Stimulated activated CD4-positive, alpha-beta T cell treated with anti-CD3 and anti-CD28 coated beads, Interleukin-15, amount 100 ng/mL, for 24 hours (primary cell): Measurements from ENCODE around the gene MT1G.
"Not testable (repeated sequence)": the region's sequence is repeated elsewhere in the genome, so short reads cannot be mapped to it uniquely, and the experiment has no call there.

ENCODE experiments used
- DNase-seq: peaks from one replicate; pipeline ENCODE4 v3.0.0-alpha.2; 2020

MT1G gene

GRCh38 chr16:56667581-56668571, at the start of gene MT1G:
TSS of gene MT1G (minus strand) at chr16:56668065. CDS start at chr16:56667993, 72 bp downstream.
- DNase-seq = peak; percentile 56

DNA sequence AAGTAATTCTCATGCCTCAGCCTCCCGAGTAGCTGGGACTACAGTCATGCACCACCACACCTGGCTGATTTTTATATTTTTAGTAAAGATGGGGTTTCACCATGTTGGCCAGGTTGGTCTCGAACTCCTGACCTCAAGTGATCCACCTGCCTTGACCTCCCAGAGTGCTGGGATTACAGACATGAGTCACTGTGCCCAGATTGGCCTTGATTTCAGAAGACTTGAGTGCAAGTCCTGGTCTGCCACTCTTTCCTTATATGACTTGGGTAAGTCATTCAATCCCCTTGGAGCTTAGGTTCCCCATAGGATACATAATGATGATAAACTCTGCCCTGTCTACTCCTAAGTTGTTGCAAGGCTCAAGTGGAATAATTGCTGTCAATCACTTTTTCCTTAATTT, 49.7 kb upstream of the MT1G start:
- DNase-seq = not testable (repeated sequence)

DNA sequence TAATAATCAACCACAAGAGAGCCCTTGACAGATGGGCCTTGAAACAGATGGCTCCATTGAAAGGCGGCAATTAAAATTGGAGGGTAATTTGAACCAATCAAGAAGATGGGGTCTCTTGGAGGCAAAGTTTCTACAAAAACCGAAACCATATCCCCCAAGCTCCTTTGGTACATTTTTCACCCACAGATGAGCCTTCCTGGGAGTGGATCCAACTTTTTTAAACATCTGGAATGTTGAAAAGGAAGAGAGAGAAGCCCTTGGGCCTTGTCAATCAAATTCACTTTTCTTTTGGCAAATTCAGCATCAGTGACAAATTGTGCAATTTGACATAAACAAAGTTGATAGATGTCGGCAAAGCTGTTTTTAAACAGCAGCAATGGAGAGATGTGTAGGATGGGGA, 48.9 kb upstream of the MT1G start:
- no peak for DNase-seq

DNA sequence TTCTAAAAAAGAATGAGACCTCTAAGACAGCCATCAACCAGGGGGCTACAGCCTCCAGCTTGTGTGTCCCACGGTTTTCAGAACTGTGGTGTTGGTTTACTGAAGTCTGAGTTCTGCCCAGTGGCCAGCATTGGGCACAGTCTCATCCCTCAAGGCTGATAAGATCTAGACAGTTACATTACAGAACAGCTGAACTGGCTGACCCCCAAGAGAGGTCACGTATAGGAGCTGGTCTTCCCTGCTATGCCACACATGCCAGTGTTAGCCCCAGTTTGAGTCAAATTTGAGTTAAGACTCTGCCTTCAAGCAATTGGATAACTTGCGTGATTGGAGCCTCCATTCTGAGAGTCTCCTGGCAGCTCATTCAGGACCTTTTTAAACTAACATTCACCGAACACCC, 47.3 kb upstream of the MT1G start:
- DNase-seq = no peak

DNA sequence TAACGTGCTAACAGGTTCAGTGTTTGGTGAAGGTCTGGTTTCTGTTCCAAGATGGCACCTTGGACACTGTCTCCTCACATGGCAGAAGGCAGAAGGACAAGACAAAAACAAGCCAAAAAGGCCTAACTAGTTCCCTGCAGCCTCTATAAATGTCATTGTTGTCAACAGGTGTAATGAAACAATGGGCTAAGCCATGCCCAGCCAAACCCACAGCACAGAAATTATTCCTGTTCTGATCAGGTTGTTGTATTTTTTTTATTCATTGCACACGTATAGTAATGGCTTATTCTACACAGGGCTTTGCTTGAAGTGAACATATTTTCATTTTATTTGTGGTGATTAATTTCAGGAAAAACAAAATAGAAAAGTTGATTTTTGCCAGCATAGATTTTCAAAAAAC, 45.9 kb upstream of the MT1G start:
- DNase-seq = no peak

- no peak for DNase-seq
Measured at GRCh38 chr16:56711862-56712261, 44.0 kb upstream of the MT1G start.

GRCh38 chr16:56710181-56710737, 42.4 kb upstream of the MT1G start:
- DNase-seq = no peak

GRCh38 chr16:56709443-56710040, 41.7 kb upstream of the MT1G start:
- no peak for DNase-seq

GRCh38 chr16:56708525-56709442, 40.9 kb upstream of the MT1G start:
- peak; percentile 19 for DNase-seq

GRCh38 chr16:56702836-56703235, 35.0 kb upstream of the MT1G start:
- no peak for DNase-seq

- no peak for DNase-seq
Measured at GRCh38 chr16:56701534-56701933, 33.7 kb upstream of the MT1G start.

DNA sequence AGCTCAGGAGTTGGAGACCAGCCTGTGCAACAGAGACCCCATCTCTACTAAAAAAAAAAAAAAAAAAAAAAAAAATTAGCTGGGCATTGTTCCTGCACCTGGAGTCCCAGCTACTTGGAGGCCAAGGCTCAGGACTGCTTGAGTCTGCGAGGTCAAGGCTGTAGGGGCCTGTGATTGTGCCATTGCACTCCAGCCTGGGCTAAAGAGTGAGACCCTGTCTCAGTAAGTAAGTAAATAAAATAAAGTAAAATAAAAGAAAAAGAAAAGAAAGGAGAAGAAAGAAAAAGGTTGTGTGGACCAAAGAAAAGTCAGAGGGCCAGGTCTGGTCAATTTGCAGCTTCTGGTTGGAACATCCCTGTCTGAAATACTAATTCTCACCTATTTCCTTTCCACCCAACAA, 32.8 kb upstream of the MT1G start:
- DNase-seq = no peak

GRCh38 chr16:56700195-56700594, 32.3 kb upstream of the MT1G start:
- no peak for DNase-seq

GRCh38 chr16:56697456-56698155, 29.7 kb upstream of the MT1G start:
- DNase-seq = no peak

GRCh38 chr16:56695246-56695645, 27.4 kb upstream of the MT1G start:
- no peak for DNase-seq

DNA sequence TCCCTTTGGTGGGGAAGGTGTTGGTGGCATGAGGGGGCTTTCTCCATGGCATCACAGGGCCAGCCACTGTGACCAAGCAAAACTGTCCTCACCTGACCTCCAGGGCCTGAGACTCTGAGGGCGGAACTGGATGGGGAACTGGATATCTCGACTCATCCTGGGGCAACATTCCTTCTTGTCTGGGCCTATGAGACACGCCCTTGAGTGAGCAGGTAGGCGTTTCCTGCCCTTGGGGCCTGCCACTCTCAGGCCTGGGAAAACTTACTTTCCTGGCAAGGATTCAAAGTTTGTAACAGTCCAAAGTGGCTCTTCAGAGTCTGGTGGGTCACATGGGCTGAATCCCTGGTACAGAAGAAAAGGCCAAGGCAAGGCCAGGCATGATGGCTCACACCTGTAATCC, 24.0 kb upstream of the MT1G start:
- DNase-seq = no peak

DNA sequence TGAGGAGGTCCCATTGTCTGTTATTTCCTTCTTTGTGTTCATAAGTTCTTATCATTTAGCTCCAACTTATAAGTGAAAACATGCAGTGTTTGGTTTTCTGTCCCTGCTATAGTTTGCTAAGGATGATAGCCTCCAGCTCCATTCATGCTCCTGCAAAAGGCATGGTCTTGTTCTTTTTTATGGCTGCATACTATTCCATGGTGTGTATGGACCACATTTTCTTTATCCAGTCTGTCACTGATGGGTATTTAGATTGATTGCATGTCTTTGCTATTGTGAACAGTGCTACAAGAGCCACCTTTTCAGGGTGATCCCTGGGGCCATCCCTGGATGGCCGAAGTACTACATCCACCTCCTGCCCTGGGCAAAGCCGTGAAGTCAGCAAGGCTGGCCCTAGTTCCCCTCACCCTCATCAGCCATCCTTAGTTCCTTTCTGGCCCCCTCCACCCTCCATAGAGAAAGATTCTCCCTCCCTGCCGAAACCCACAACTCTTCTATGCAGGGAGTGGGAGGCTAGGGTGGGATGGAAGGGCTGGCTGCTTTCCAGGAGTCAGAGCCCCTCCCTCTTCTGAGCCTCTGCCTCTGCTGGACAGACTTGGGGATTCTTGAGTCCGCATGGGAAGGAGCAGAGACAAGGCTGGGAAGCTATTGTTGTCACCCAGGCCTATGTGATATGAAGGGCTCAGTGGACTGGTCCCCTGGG, 22.7 kb upstream of the MT1G start:
- DNase-seq = no peak

GRCh38 chr16:56689171-56689570, 21.3 kb upstream of the MT1G start:
- no peak for DNase-seq

- no peak for DNase-seq
Measured at GRCh38 chr16:56688762-56689161, 20.9 kb upstream of the MT1G start.

- no peak for DNase-seq
Measured at GRCh38 chr16:56686758-56687157, 18.9 kb upstream of the MT1G start.

- no peak for DNase-seq
Measured at GRCh38 chr16:56684926-56685590, 17.2 kb upstream of the MT1G start.
